Measurements from ENCODE around the gene CD248.

CD248 gene

GRCh38 chr11:66287211-66287888 is 29.5 kb downstream of the CD248 start:
- H3K4me3 ChIP-seq (replicated peaks; ENCODE audit: insufficient read depth, low read length) = peak overlapping the region; percentile 90
- TF ChIP-seq CTCF (IDR thresholded peaks at IDR 0.05; ENCODE audit: insufficient read depth, low read length) (no peak), POLR2AphosphoS5 (IDR thresholded peaks at IDR 0.05; ENCODE audit: low read depth) (peak; percentile 22; the same call in 1 of the 2 replicates), GABPA (IDR thresholded peaks at IDR 0.05; ENCODE audit: low read depth) (no peak), SPI1 (IDR thresholded peaks at IDR 0.05; ENCODE audit: borderline replicate concordance, low read depth) (peak; percentile 64; the same call in 1 of the 2 replicates), REST (IDR thresholded peaks at IDR 0.05; ENCODE audit: insufficient replicate concordance, low read depth) (no peak)
- peaks cover 11% of the 10 kb centered on the region for H3K27me3 ChIP-seq (ENCODE audit: insufficient read depth, poor library complexity, severe bottlenecking)
- peak in 1 of 2 experiments; percentile 64 for DNase-seq (ENCODE audit: low read depth in 1 of 2, low spot score in 1 of 2)
- peak overlapping the region; percentile 60 for H3K27ac ChIP-seq (replicated peaks)

GRCh38 chr11:66286699-66287098 is 30.1 kb downstream of the CD248 start:
- H3K27me3 ChIP-seq (ENCODE audit: insufficient read depth, poor library complexity, severe bottlenecking) = peaks cover 6% of the 10 kb centered on the region
- TF ChIP-seq POLR2AphosphoS5 (IDR thresholded peaks at IDR 0.05; ENCODE audit: low read depth) = no peak
- TF ChIP-seq SPI1 (IDR thresholded peaks at IDR 0.05; ENCODE audit: borderline replicate concordance, low read depth) = no peak
- no peak for TF ChIP-seq CTCF (IDR thresholded peaks at IDR 0.05; ENCODE audit: insufficient read depth, low read length)
- TF ChIP-seq REST (IDR thresholded peaks at IDR 0.05; ENCODE audit: insufficient replicate concordance, low read depth) = no peak
- TF ChIP-seq GABPA (IDR thresholded peaks at IDR 0.05; ENCODE audit: low read depth) = no peak
- no peak for DNase-seq (ENCODE audit: low read depth in 1 of 2, low spot score in 1 of 2)
- H3K27ac ChIP-seq (replicated peaks) = peak overlapping the region; percentile 60; the same call in 1 of the 2 replicates
- H3K4me3 ChIP-seq (replicated peaks; ENCODE audit: insufficient read depth, low read length) = no peak overlapping the region

- no peak for DNase-seq (ENCODE audit: low read depth in 1 of 2, low spot score in 1 of 2)
- H3K27me3 ChIP-seq (ENCODE audit: insufficient read depth, poor library complexity, severe bottlenecking) = no peaks in the 10 kb centered on the region
- no peak overlapping the region for H3K4me3 ChIP-seq (replicated peaks; ENCODE audit: insufficient read depth, low read length)
- no peak overlapping the region for H3K27ac ChIP-seq (replicated peaks)
- TF ChIP-seq GABPA (IDR thresholded peaks at IDR 0.05; ENCODE audit: low read depth) (no peak), POLR2AphosphoS5 (IDR thresholded peaks at IDR 0.05; ENCODE audit: low read depth) (no peak), REST (IDR thresholded peaks at IDR 0.05; ENCODE audit: insufficient replicate concordance, low read depth) (no peak), SPI1 (IDR thresholded peaks at IDR 0.05; ENCODE audit: borderline replicate concordance, low read depth) (no peak), CTCF (IDR thresholded peaks at IDR 0.05; ENCODE audit: insufficient read depth, low read length) (no peak)
These were observed 31.4 kb downstream of the CD248 start for GRCh38 chr11:66285250-66285947.

Data from HL-60 (cell line).